ENCODE data around the gene XBP1. TPM values are rescaled to one million over a fixed set of nuclear protein-coding genes. Genes with fewer than 3 reads are reported as not detected.

XBP1 gene
- total RNA-seq, 1 donor from 2014 or later, result 141 TPM

DNA sequence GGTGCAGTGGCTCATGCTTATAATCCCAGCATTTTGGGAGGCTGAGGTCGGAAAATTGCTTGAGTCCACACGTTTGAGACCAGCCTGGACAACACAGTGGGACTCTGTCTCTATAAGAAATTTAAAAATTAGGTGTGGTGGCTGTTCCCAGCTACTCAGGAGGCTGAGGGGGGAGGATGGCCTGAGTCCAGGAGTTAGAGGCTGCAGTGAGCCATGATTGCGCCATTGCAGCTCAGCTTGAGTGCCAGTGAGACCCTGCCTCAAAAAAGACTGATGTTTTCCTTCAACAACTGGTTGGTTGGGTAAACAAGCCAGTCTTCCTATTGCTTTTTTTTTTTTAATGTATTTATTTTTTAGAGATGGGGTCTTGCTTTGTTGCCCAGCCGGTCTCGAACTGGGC lies 9.2 kb downstream of the XBP1 start:
- H3K4me3 ChIP-seq, result no peak overlapping the region
- H3K27ac ChIP-seq, result no peak overlapping the region
- H3K36me3 ChIP-seq, result peaks cover 3 to 50% of the 10 kb centered on the region in 2 donors
- TF ChIP-seq POLR2AphosphoS5 (IDR thresholded peaks at IDR 0.05; ENCODE audit: insufficient read depth in 1 of 2, low read depth in 1 of 2) (no peak), POLR2A (IDR thresholded peaks at IDR 0.05) (no peak)
- TF ChIP-seq, protein P1, sequence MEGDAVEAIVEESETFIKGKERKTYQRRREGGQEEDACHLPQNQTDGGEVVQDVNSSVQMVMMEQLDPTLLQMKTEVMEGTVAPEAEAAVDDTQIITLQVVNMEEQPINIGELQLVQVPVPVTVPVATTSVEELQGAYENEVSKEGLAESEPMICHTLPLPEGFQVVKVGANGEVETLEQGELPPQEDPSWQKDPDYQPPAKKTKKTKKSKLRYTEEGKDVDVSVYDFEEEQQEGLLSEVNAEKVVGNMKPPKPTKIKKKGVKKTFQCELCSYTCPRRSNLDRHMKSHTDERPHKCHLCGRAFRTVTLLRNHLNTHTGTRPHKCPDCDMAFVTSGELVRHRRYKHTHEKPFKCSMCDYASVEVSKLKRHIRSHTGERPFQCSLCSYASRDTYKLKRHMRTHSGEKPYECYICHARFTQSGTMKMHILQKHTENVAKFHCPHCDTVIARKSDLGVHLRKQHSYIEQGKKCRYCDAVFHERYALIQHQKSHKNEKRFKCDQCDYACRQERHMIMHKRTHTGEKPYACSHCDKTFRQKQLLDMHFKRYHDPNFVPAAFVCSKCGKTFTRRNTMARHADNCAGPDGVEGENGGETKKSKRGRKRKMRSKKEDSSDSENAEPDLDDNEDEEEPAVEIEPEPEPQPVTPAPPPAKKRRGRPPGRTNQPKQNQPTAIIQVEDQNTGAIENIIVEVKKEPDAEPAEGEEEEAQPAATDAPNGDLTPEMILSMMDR (IDR thresholded peaks at IDR 0.05), result no peak
- no peaks in the 10 kb centered on the region for H3K9me3 ChIP-seq
- no peaks in the 10 kb centered on the region for H3K27me3 ChIP-seq
- intact Hi-C loops (cut with DNase I), result no loop called here
- H3K4me1 ChIP-seq, result peaks cover 18% of the 10 kb centered on the region
- DNase-seq (ENCODE audit: extremely low spot score in 2 of 2), result no peak

DNA sequence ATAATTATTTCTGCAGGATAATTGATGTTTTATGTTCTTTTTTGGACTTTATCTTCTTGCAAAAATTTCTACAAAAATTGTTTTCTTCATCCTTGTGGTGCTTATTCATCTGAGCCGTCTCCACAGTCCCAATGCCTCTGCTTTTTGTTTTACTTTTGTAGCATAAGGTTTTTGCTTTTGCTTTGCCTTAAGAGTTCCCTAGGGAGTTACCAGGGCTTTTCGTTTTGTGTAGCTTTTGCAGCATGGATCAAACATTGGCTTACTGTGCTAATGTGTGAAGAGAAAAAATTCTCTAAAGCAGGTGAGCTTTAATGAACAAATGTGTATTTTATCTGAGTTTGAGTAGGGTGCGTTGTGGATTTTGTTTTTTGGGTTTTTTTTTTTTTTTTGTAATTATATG lies 11.8 kb downstream of the XBP1 start:
- Histone ChIP-seq H3K27ac (no peak overlapping the region), H3K9me3 (no peaks in the 10 kb centered on the region), H3K4me1 (no peaks in the 10 kb centered on the region), H3K4me3 (no peak overlapping the region), H3K27me3 (no peaks in the 10 kb centered on the region), H3K36me3 (peaks cover 0 to 50% of the 10 kb centered on the region in 2 donors)
- no peak for DNase-seq (ENCODE audit: extremely low spot score in 2 of 2)
- TF ChIP-seq POLR2AphosphoS5 (IDR thresholded peaks at IDR 0.05; ENCODE audit: insufficient read depth in 1 of 2, low read depth in 1 of 2) (no peak), POLR2A (IDR thresholded peaks at IDR 0.05) (no peak)
- intact Hi-C loops (cut with DNase I), result no loop called here

DNA sequence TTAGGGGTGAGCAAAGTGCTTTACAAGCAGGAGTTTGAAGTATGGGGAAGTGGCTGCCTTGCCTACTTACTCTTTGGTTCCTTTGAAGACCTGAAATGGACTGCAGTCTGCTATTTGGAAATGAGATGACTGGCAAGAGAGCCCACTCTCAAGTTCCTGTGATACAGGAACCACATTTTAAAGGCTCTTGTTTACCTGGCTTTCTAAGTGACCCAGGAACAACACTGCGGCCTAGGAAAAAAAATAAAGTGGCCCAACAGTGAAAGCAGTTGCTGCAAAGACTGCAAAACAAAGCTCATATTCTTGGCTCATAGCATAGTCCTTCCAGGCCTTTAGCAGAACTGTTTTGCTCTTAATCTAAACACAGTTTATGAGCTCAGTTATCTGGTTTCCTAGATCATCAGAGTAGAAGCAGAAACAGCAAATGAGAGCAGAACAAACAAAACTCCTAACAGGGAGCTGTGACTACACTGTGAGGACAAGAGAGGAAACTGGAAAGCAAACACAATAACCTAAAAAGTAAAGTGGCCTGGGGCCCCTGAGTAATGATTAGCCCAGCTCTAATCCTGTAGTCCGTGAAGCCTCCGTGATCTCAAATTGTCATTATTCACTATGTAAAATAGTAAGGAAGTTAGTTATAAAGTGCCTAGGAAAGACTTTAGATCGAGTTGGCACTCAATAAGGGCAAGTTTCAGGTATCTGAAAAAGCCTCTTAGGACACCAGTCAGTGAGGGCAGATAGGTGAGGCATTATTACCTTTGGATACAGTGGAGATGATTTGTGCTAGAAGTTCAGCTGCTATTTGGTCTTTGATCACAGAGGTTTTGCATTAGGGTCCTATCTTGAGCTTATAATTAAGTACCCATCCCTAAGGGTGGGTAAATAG lies 16.3 kb downstream of the XBP1 start:
- no peaks in the 10 kb centered on the region for H3K9me3 ChIP-seq
- peaks cover 6% of the 10 kb centered on the region for H3K4me1 ChIP-seq
- no peak overlapping the region for H3K4me3 ChIP-seq
- no peaks in the 10 kb centered on the region for H3K27me3 ChIP-seq
- DNase-seq (ENCODE audit: extremely low spot score in 2 of 2), result no peak
- H3K27ac ChIP-seq, result no peak overlapping the region
- TF ChIP-seq, protein P1 (IDR thresholded peaks at IDR 0.05), result no peak
- TF ChIP-seq POLR2AphosphoS5 (IDR thresholded peaks at IDR 0.05; ENCODE audit: insufficient read depth in 1 of 2, low read depth in 1 of 2) (no peak), POLR2A (IDR thresholded peaks at IDR 0.05) (no peak)
- intact Hi-C loops (cut with DNase I), result no loop called here
- peaks cover 0 to 71% of the 10 kb centered on the region in 2 donors for H3K36me3 ChIP-seq

GRCh38 chr22:28780296-28780695 lies 20.1 kb downstream of the XBP1 start:
- no peak overlapping the region for H3K27ac ChIP-seq
- intact Hi-C loops (cut with DNase I), result no loop called here
- no peak for DNase-seq (ENCODE audit: extremely low spot score in 2 of 2)
- H3K4me3 ChIP-seq, result no peak overlapping the region
- TF ChIP-seq, protein P1 (IDR thresholded peaks at IDR 0.05), result no peak
- TF ChIP-seq POLR2A (IDR thresholded peaks at IDR 0.05) (no peak), POLR2AphosphoS5 (IDR thresholded peaks at IDR 0.05; ENCODE audit: insufficient read depth in 1 of 2, low read depth in 1 of 2) (no peak)
- peaks cover 0 to 48% of the 10 kb centered on the region in 2 donors for H3K36me3 ChIP-seq
- no peaks in the 10 kb centered on the region for H3K27me3 ChIP-seq
- peaks cover 22% of the 10 kb centered on the region for H3K4me1 ChIP-seq
- H3K9me3 ChIP-seq, result no peaks in the 10 kb centered on the region

DNA sequence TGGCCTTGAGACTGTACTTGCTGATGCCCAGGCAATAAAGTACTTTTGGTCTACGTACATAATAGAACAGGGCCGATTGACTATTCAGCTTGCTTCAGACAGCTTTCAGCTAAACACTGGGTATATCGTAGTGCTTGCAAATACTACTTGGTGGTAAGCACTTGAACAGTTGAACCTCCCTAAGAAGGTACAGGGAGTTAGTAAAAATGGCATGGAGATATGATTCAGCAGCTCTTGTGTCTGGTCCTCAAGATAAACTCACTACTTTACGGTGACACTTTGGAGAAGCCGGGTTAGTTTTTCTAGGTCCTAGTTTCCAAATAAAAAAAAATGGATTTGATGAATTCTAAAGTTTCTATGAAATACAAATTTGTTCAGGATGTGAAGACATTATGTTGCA lies 20.5 kb downstream of the XBP1 start:
- TF ChIP-seq, protein P1 (IDR thresholded peaks at IDR 0.05), result no peak
- DNase-seq (ENCODE audit: extremely low spot score in 2 of 2), result no peak
- Histone ChIP-seq H3K27me3 (no peaks in the 10 kb centered on the region), H3K9me3 (no peaks in the 10 kb centered on the region), H3K27ac (no peak overlapping the region), H3K36me3 (peaks cover 0 to 48% of the 10 kb centered on the region in 2 donors), H3K4me3 (no peak overlapping the region), H3K4me1 (peaks cover 26% of the 10 kb centered on the region)
- intact Hi-C loops (cut with DNase I), result no loop called here

All from vagina (tissue), 2 donors.